HepG2 (cell line): ENCODE measurements around the gene C2orf42. TPM values are rescaled to one million over a fixed set of nuclear protein-coding genes. Genes with fewer than 3 reads are reported as not detected.

Experiments
- ATAC-seq: fragments of 200-7000 bp; cut with Tn5 transposase; 3 replicates; pipeline ENCODE4 v1.9.1; 2020; ENCODE audit warnings: mild to moderate bottlenecking, moderate library complexity
- BruUV-seq: library from RNA; stranded (reverse); fragments of 400-500 nt; replicated peaks from 2 replicates; lab custom pipeline; 2021; lab: Mats Ljungman, UMichigan
- CTCF ChIA-PET: fragments of 300-600 bp; formaldehyde crosslinking; extraction: SDS; loops from one replicate; lab custom pipeline; 2021; ENCODE audit warnings: low total read pairs, inconsistent platforms, low intra/inter-chr PET ratio; lab: Yijun Ruan, JAX
- POLR2A ChIA-PET: fragments of 350-600 bp; sonication (Branson Sonifier 250); formaldehyde crosslinking; loops from one replicate; lab custom pipeline; 2020; ENCODE audit warnings: antibody characterized with exemption, inconsistent platforms; lab: Yijun Ruan, JAX
- DNase-seq: peaks from one replicate; pipeline ENCODE4 v3.0.0-alpha.2; 2015; ENCODE audit warnings: low spot score
- FAIRE-seq: peaks from 3 replicates; lab custom pipeline; 2011; peaks lifted over from hg19 to GRCh38; lab: Jason Lieb, UNC
- H2AFZ ChIP-seq: one replicate; pipeline ENCODE4 v1.6.1; 2011; ENCODE audit warnings: low read length, inconsistent platforms
- H3K27ac ChIP-seq: fragments of 300-600 bp; 3 replicates; pipeline ENCODE4 v1.8.0; 2011; ENCODE audit warnings: mixed run types, mild to moderate bottlenecking, mixed read lengths, low read length, inconsistent platforms; ENCODE audit not compliant: insufficient read depth; ENCODE audit errors: extremely low read length
- H3K27me3 ChIP-seq, 2 experiments: fragments of 200-600 bp in 1 of 2; 2 replicates in 1 of 2; 3 replicates in 1 of 2; pipeline versions ENCODE4 v1.6.0 to v1.8.0; 2011; ENCODE audit warnings: low read length in 2 of 2, mild to moderate bottlenecking in 2 of 2, moderate library complexity in 2 of 2, inconsistent platforms in 1 of 2; ENCODE audit not compliant: insufficient read depth in 2 of 2, control insufficient read depth in 1 of 2
- H3K36me3 ChIP-seq, 2 experiments: fragments of 200-600 bp in 1 of 2; replicated peaks in 1 of 2; 2 replicates in 1 of 2; 3 replicates in 1 of 2; pipeline versions ENCODE4 v1.5.1 to v1.8.0; 2011; ENCODE audit warnings: low read length in 2 of 2, inconsistent platforms in 1 of 2; ENCODE audit not compliant: insufficient read depth in 2 of 2, control insufficient read depth in 1 of 2
- H3K4me1 ChIP-seq: 2 replicates; pipeline ENCODE4 v1.5.1; 2012; ENCODE audit warnings: low read length, inconsistent platforms; ENCODE audit not compliant: insufficient read depth
- H3K4me2 ChIP-seq: 2 replicates; pipeline ENCODE4 v1.6.0; 2011; ENCODE audit warnings: low read depth, low read length, inconsistent platforms
- H3K4me3 ChIP-seq, 3 experiments: fragments of 200-600 bp in 1 of 3; sonication (generic), shearing (Covaris generic) in 1 of 3; replicated peaks in 1 of 3; 2 replicates each; pipeline ENCODE4 v1.5.1; 2011 to 2016; ENCODE audit warnings: low read length in 3 of 3, inconsistent platforms in 2 of 3, low read depth in 2 of 3, mild to moderate bottlenecking in 2 of 3, control low read depth in 1 of 3, mixed read lengths in 1 of 3; ENCODE audit not compliant: insufficient read depth in 1 of 3
- H3K79me2 ChIP-seq: one replicate; pipeline ENCODE4 v1.6.1; 2011; ENCODE audit warnings: low read length, inconsistent platforms; ENCODE audit not compliant: insufficient read depth
- H3K9ac ChIP-seq: 2 replicates; pipeline ENCODE4 v1.6.0; 2011; ENCODE audit warnings: mild to moderate bottlenecking, low read depth, low read length, inconsistent platforms; ENCODE audit not compliant: insufficient read depth
- H3K9me3 ChIP-seq: 2 replicates; pipeline ENCODE4 v1.5.1; 2012; ENCODE audit warnings: mild to moderate bottlenecking, low read length
- H4K20me1 ChIP-seq: 2 replicates; pipeline ENCODE4 v1.6.0; 2011; ENCODE audit warnings: inconsistent platforms, mild to moderate bottlenecking, low read length, moderate library complexity; ENCODE audit not compliant: insufficient read depth
- EED ChIP-seq: sonication (generic); formaldehyde crosslinking; IDR thresholded peaks from 2 replicates; pipeline ENCODE4 v1.5.0; 2020; ENCODE audit warnings: mild to moderate bottlenecking, missing genetic modification reagents
- NRL ChIP-seq: sonication (generic); formaldehyde crosslinking; IDR thresholded peaks from 2 replicates; pipeline ENCODE4 v1.5.0; 2020; ENCODE audit warnings: missing genetic modification reagents, mild to moderate bottlenecking, moderate library complexity, borderline replicate concordance
- POLR2A ChIP-seq, 2 experiments: IDR thresholded peaks; 2 replicates each; pipeline ENCODE4 v1.6.1; 2011; ENCODE audit warnings: low read depth in 2 of 2, low read length in 2 of 2, mild to moderate bottlenecking in 1 of 2, moderate library complexity in 1 of 2; ENCODE audit not compliant: insufficient read depth in 1 of 2
- WGBS: methylation state at CpG from one replicate; pipeline ENCODE4 v1.1.6; 2017; ENCODE audit warnings: low lambda C conversion rate; 5-methylcytosine and 5-hydroxymethylcytosine counted together
- in situ Hi-C: cut with HindIII; loops from 2 replicates; pipeline ENCODE4 v1.10.0; 2017; ENCODE audit warnings: low pct_unique_long_range_greater_than_20kb; ENCODE audit not compliant: extremely low pct_ligation_motif_present
- intact Hi-C: fragments of 100-400 bp; cut with micrococcal nuclease; formaldehyde crosslinking; loops from one replicate; pipeline ENCODE4 v1.10.0; 2022; ENCODE audit not compliant: unreplicated experiment
- polyA plus RNA-seq, 8 experiments: library from polyadenylated mRNA; depleted of rRNA in 3 of 8; stranded (reverse) in 7 of 8; unstranded in 1 of 8; fragments of >200 nt; fragmentation: Illumina TruSeq in 4 of 8; extraction: Trizol in 4 of 8; gene quantifications; 2 replicates each; pipeline versions ENCODE4 v1.2.1 to v1.2.3, GENCODE V29; 2011 to 2016; ENCODE audit warnings: low read depth in 4 of 8, missing spikeins in 1 of 8, mixed read lengths in 1 of 8; ENCODE audit not compliant: insufficient read depth in 1 of 8
- total RNA-seq, 5 experiments: library from RNA; depleted of rRNA; stranded (reverse); fragments of >200 nt; fragmentation: Illumina TruSeq; extraction: Trizol; gene quantifications; 2 replicates each; pipeline ENCODE4 v1.2.3, GENCODE V29; 2016; ENCODE audit warnings: low read depth in 1 of 5
- TF ChIP-seq, protein P1 (sequence below): sonication (generic); formaldehyde crosslinking; IDR thresholded peaks from one replicate; pipeline ENCODE4 v1.5.1; 2020; ENCODE audit warnings: mild to moderate bottlenecking, missing genetic modification reagents; ENCODE audit errors: not compliant biosample characterization

Gene C2orf42
- total and polyA plus RNA-seq, 2 of the 13 experiments (the other 11 are each of a cell fraction or from before 2014, with no cell fraction given), result 9.3 to 9.9 TPM

DNA sequence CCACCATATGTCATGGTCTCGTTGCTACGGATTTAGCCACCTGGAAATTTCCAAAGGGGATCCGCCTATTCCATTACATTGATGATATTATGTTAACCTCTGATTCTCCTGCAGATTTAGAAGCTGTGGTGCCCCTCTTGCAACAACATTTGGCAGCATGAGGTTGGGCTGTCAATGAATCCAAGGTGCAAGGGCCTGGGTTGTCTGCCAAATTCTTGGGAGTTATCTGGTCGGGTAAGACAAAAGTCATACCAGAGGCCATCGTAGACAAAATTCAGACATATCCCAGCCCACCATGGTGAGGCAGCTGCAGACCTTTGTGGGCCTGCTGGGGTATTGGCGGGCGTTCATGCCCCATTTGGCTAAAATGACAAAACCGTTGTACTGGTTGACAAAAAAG is 13.6 kb upstream of the C2orf42 start:
- no peak overlapping the region for H2AFZ ChIP-seq
- H4K20me1 ChIP-seq, result no peaks in the 10 kb centered on the region
- no peaks in the 10 kb centered on the region for H3K79me2 ChIP-seq
- TF ChIP-seq EED (CRISPR knock-in tag), result no peak
- TF ChIP-seq POLR2A (IDR thresholded peaks at IDR 0.05; ENCODE audit: insufficient read depth in 1 of 2, low read depth in 2 of 2, low read length in 2 of 2), result 0 out of 4 replicates have a peak, but pooled peaks of 1 of the 2 experiments have one; percentile 15
- TF ChIP-seq, protein P1, sequence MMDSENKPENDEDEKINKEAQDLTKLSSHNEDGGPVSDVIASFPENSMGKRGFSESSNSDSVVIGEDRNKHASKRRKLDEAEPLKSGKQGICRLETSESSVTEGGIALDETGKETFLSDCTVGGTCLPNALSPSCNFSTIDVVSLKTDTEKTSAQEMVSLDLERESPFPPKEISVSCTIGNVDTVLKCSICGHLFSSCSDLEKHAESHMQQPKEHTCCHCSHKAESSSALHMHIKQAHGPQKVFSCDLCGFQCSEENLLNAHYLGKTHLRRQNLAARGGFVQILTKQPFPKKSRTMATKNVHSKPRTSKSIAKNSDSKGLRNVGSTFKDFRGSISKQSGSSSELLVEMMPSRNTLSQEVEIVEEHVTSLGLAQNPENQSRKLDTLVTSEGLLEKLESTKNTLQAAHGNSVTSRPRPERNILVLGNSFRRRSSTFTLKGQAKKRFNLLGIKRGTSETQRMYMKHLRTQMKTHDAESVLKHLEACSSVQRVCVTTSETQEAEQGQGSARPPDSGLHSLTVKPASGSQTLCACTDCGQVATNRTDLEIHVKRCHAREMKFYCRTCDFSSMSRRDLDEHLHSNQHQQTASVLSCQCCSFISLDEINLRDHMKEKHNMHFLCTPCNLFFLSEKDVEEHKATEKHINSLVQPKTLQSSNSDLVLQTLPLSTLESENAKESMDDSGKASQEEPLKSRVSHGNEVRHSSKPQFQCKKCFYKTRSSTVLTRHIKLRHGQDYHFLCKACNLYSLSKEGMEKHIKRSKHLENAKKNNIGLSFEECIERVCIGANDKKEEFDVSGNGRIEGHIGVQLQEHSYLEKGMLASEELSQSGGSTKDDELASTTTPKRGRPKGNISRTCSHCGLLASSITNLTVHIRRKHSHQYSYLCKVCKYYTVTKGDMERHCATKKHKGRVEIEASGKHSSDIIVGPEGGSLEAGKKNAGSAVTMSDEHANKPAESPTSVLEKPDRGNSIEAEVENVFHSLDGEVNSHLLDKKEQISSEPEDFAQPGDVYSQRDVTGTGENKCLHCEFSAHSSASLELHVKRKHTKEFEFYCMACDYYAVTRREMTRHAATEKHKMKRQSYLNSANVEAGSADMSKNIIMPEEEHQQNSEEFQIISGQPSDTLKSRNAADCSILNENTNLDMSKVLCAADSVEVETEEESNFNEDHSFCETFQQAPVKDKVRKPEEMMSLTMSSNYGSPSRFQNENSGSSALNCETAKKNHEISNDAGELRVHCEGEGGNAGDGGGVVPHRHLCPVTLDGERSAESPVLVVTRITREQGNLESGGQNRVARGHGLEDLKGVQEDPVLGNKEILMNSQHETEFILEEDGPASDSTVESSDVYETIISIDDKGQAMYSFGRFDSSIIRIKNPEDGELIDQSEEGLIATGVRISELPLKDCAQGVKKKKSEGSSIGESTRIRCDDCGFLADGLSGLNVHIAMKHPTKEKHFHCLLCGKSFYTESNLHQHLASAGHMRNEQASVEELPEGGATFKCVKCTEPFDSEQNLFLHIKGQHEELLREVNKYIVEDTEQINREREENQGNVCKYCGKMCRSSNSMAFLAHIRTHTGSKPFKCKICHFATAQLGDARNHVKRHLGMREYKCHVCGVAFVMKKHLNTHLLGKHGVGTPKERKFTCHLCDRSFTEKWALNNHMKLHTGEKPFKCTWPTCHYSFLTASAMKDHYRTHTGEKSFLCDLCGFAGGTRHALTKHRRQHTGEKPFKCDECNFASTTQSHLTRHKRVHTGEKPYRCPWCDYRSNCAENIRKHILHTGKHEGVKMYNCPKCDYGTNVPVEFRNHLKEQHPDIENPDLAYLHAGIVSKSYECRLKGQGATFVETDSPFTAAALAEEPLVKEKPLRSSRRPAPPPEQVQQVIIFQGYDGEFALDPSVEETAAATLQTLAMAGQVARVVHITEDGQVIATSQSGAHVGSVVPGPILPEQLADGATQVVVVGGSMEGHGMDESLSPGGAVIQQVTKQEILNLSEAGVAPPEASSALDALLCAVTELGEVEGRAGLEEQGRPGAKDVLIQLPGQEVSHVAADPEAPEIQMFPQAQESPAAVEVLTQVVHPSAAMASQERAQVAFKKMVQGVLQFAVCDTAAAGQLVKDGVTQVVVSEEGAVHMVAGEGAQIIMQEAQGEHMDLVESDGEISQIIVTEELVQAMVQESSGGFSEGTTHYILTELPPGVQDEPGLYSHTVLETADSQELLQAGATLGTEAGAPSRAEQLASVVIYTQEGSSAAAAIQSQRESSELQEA (CRISPR knock-in tag), result no peak
- no peak for TF ChIP-seq NRL (CRISPR knock-in tag)
- no peaks in the 10 kb centered on the region for H3K9me3 ChIP-seq
- in situ Hi-C loops (no loop called here), intact Hi-C loops (no loop called here)
- no peak overlapping the region for H3K27ac ChIP-seq
- no peak overlapping the region for H3K9ac ChIP-seq
- H3K27me3 ChIP-seq, result no peaks in the 10 kb centered on the region
- DNase-seq (no peak), FAIRE-seq (no peak), ATAC-seq (peak; percentile 4)
- POLR2A ChIA-PET, result no interaction called here
- no peak overlapping the region for H3K4me2 ChIP-seq
- no peak overlapping the region for H3K4me3 ChIP-seq
- no peaks in the 10 kb centered on the region; a peak in 1 of 5 replicates for H3K36me3 ChIP-seq
- no TSS peak for BruUV-seq
- H3K4me1 ChIP-seq, result peaks cover 2% of the 10 kb centered on the region; the same call in 1 of the 2 replicates
- 87% methylated on average over 8 of the region's 8 CpGs for WGBS
- CTCF ChIA-PET, result no interaction called here
